Neural cell (in vitro differentiated cells): ENCODE measurements around the gene FASTKD1.

ENCODE experiments used
- TAF1 ChIP-seq: IDR thresholded peaks from 2 replicates; pipeline ENCODE4 v1.6.1; 2012; ENCODE audit warnings: low read depth
- TF ChIP-seq, protein P1 (sequence below): fragments of 450-650 bp; IDR thresholded peaks from 2 replicates; pipeline ENCODE4 v1.5.1; 2014; ENCODE audit warnings: antibody characterized with exemption, mild to moderate bottlenecking, moderate library complexity; ENCODE audit not compliant: poor library complexity, severe bottlenecking

- TF ChIP-seq, protein P1, sequence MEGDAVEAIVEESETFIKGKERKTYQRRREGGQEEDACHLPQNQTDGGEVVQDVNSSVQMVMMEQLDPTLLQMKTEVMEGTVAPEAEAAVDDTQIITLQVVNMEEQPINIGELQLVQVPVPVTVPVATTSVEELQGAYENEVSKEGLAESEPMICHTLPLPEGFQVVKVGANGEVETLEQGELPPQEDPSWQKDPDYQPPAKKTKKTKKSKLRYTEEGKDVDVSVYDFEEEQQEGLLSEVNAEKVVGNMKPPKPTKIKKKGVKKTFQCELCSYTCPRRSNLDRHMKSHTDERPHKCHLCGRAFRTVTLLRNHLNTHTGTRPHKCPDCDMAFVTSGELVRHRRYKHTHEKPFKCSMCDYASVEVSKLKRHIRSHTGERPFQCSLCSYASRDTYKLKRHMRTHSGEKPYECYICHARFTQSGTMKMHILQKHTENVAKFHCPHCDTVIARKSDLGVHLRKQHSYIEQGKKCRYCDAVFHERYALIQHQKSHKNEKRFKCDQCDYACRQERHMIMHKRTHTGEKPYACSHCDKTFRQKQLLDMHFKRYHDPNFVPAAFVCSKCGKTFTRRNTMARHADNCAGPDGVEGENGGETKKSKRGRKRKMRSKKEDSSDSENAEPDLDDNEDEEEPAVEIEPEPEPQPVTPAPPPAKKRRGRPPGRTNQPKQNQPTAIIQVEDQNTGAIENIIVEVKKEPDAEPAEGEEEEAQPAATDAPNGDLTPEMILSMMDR = no peak
- TF ChIP-seq TAF1 = no peak
Measured at GRCh38 chr2:169613876-169614275, 40.2 kb upstream of the FASTKD1 start.
